LNCaP clone FGC (cell line): ENCODE measurements around the gene SMYD3.

Experiments
- DNase-seq: peaks from one replicate; pipeline ENCODE4 v3.0.0-alpha.2; 2011; ENCODE audit warnings: low read depth
- H3K4me3 ChIP-seq: 2 replicates; pipeline ENCODE4 v1.5.1; 2011; ENCODE audit warnings: mild to moderate bottlenecking, low read depth, low read length, control low read depth
- CTCF ChIP-seq: IDR thresholded peaks from 2 replicates; pipeline ENCODE4 v1.5.1; 2012; ENCODE audit warnings: mild to moderate bottlenecking; ENCODE audit not compliant: control insufficient read depth, insufficient read depth; ENCODE audit errors: extremely low read depth

The SMYD3 gene

GRCh38 chr1:245937316-245938045 is 569.6 kb downstream of the SMYD3 start:
- TF ChIP-seq CTCF: no peak
- DNase-seq: no peak
- H3K4me3 ChIP-seq: no peak overlapping the region

- no peak for DNase-seq
- TF ChIP-seq CTCF: no peak
- no peak overlapping the region for H3K4me3 ChIP-seq
Observed at GRCh38 chr1:245934409-245934808, 572.7 kb downstream of the SMYD3 start.

- DNase-seq: no peak
- no peak overlapping the region for H3K4me3 ChIP-seq
- no peak for TF ChIP-seq CTCF
Observed at GRCh38 chr1:245933431-245934045, 573.5 kb downstream of the SMYD3 start.

GRCh38 chr1:245932302-245932972 is 574.6 kb downstream of the SMYD3 start:
- DNase-seq: peak; percentile 94
- no peak overlapping the region for H3K4me3 ChIP-seq
- TF ChIP-seq CTCF: no peak

- TF ChIP-seq CTCF: no peak
- DNase-seq: no peak
- H3K4me3 ChIP-seq: no peak overlapping the region
Observed at GRCh38 chr1:245931450-245931849, 575.6 kb downstream of the SMYD3 start.

- H3K4me3 ChIP-seq: no peak overlapping the region
- DNase-seq: no peak
- TF ChIP-seq CTCF: no peak
Observed at GRCh38 chr1:245929224-245929623, 577.9 kb downstream of the SMYD3 start.
